GM23248 (cell line): ENCODE results near the gene SCAMP5. TPM values are rescaled to one million over a fixed set of nuclear protein-coding genes. Genes with fewer than 3 reads are reported as not detected.
A peak's percentile ranks its signal among the peaks of the same experiment; 100 is the strongest.

Experiments
- DNase-seq: peaks from one replicate; pipeline ENCODE4 v3.0.0-alpha.2; 2015
- H2AFZ ChIP-seq: fragments of 200-600 bp; sonication (generic); 2 replicates; pipeline ENCODE4 v1.6.1; 2016; ENCODE audit warnings: antibody characterized with exemption
- H3F3A ChIP-seq: fragments of 200-600 bp; sonication (generic); 2 replicates; pipeline ENCODE4 v1.6.1; 2016; ENCODE audit warnings: mild to moderate bottlenecking, antibody characterized with exemption, mixed run types; ENCODE audit not compliant: insufficient read depth
- H3K27ac ChIP-seq: fragments of 200-600 bp; sonication (generic); 2 replicates; pipeline ENCODE4 v1.5.1; 2016; ENCODE audit warnings: mild to moderate bottlenecking
- H3K27me3 ChIP-seq: fragments of 200-600 bp; sonication (generic); replicated peaks from 2 replicates; pipeline ENCODE4 v1.6.1; 2016; ENCODE audit warnings: mild to moderate bottlenecking; ENCODE audit not compliant: insufficient read depth
- H3K36me3 ChIP-seq: fragments of 200-600 bp; sonication (generic); 2 replicates; pipeline ENCODE4 v1.6.1; 2016; ENCODE audit warnings: low read depth, mild to moderate bottlenecking
- H3K4me1 ChIP-seq: fragments of 200-600 bp; sonication (generic); 2 replicates; pipeline ENCODE4 v1.6.1; 2016; ENCODE audit warnings: mild to moderate bottlenecking; ENCODE audit not compliant: insufficient read depth
- H3K4me2 ChIP-seq: fragments of 200-600 bp; sonication (generic); one replicate; pipeline ENCODE4 v1.6.1; 2016; ENCODE audit warnings: mild to moderate bottlenecking; ENCODE audit not compliant: unreplicated experiment
- H3K4me3 ChIP-seq: fragments of 200-600 bp; sonication (generic); 2 replicates; pipeline ENCODE4 v1.5.1; 2016; ENCODE audit warnings: mild to moderate bottlenecking
- H3K79me2 ChIP-seq: fragments of 200-600 bp; sonication (generic); 2 replicates; pipeline ENCODE4 v1.6.1; 2016; ENCODE audit warnings: mild to moderate bottlenecking; ENCODE audit not compliant: insufficient read depth
- H3K9ac ChIP-seq: fragments of 200-600 bp; sonication (generic); 2 replicates; pipeline ENCODE4 v1.6.1; 2016; ENCODE audit warnings: mild to moderate bottlenecking
- H3K9me2 ChIP-seq: fragments of 200-600 bp; sonication (generic); 2 replicates; pipeline ENCODE4 v1.6.1; 2016; ENCODE audit warnings: mixed run types, mild to moderate bottlenecking, moderate library complexity; ENCODE audit not compliant: insufficient read depth
- H3K9me3 ChIP-seq: fragments of 200-600 bp; sonication (generic); one replicate; pipeline ENCODE4 v1.6.1; 2017; ENCODE audit warnings: low read depth
- H4K20me1 ChIP-seq: fragments of 200-600 bp; sonication (generic); 2 replicates; pipeline ENCODE4 v1.6.0; 2016; ENCODE audit not compliant: insufficient read depth
- EZH2 ChIP-seq: fragments of 200-600 bp; sonication (generic); IDR thresholded peaks from 2 replicates; pipeline ENCODE4 v1.6.1; 2018; ENCODE audit warnings: antibody characterized with exemption, mild to moderate bottlenecking; ENCODE audit not compliant: insufficient read depth, poor library complexity, severe bottlenecking
- EZH2phosphoT487 ChIP-seq: fragments of 200-600 bp; sonication (generic); IDR thresholded peaks from 2 replicates; pipeline ENCODE4 v1.6.1; 2018; ENCODE audit warnings: antibody characterized with exemption, moderate library complexity, mild to moderate bottlenecking, low read depth; ENCODE audit not compliant: insufficient read depth
- WGBS, 2 experiments: methylation state at CpG; one replicate each; pipeline ENCODE4 v1.1.6; 2015 to 2017; ENCODE audit warnings: low lambda C conversion rate in 2 of 2, low coverage in 1 of 2; ENCODE audit errors: missing lambda C conversion rate in 2 of 2; 5-methylcytosine and 5-hydroxymethylcytosine counted together
- in situ Hi-C: fragments of 300-500 bp; cut with MboI; formaldehyde crosslinking; loops from 2 replicates; pipeline ENCODE4 v1.15.0; 2020
- polyA plus RNA-seq: library from polyadenylated mRNA; unstranded; fragments of >200 nt; fragmentation: Nextera tagmentation; extraction: Ambion mirVana; gene quantifications from 2 replicates; pipeline ENCODE4 v1.2.1, GENCODE V29; 2016
- total RNA-seq: library from RNA; depleted of rRNA; stranded (reverse); fragments of >200 nt; shearing (Covaris generic); gene quantifications from 2 replicates; pipeline ENCODE4 v1.2.3, GENCODE V29; 2014

Gene SCAMP5
- total and polyA plus RNA-seq, 2 experiments from 2014 or later = 0.23 to 4.0 TPM

DNA sequence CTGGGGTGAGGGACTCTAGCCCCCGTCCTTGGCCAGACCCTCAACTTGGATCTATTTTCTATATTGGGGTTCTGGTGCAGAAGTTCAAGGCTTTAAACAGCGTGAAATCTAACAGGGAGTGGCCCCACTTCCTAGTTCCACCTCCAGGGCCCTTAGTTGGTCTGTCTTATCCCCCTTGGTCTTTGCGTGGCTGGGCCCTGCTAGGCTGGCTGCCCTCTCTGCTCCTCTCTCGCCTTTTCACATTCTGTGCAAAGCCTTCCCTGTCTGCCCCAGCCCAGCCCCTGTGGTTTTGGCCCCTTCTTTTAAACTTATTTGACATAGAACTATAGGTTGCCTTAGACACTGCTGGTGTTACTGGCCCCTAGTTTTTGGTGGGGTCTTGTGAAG, 33.6 kb downstream of the SCAMP5 start:
- no peak overlapping the region for H3K27ac ChIP-seq
- H3K9ac ChIP-seq = peak overlapping the region; percentile 74; the same call in 1 of the 2 replicates
- no peak overlapping the region for H3K4me2 ChIP-seq
- no peaks in the 10 kb centered on the region for H3K36me3 ChIP-seq
- H2AFZ ChIP-seq = no peak overlapping the region
- TF ChIP-seq EZH2phosphoT487 (no peak), EZH2 (no peak)
- H3K79me2 ChIP-seq = peaks cover 19% of the 10 kb centered on the region
- WGBS, 2 experiments = 54 to 69% methylated on average over 4 of the region's 4 CpGs
- DNase-seq = no peak
- in situ Hi-C loops = loop anchor here (5.0 kb wide), 1 partner anchor 178 kb away; no protein-coding TSS in a partner anchor
- no peaks in the 10 kb centered on the region for H3F3A ChIP-seq
- no peaks in the 10 kb centered on the region for H4K20me1 ChIP-seq
- H3K9me2 ChIP-seq = no peaks in the 10 kb centered on the region
- H3K4me3 ChIP-seq = no peak overlapping the region
- peaks cover 9% of the 10 kb centered on the region for H3K4me1 ChIP-seq
- no peaks in the 10 kb centered on the region for H3K9me3 ChIP-seq
- H3K27me3 ChIP-seq = no peaks in the 10 kb centered on the region

DNA sequence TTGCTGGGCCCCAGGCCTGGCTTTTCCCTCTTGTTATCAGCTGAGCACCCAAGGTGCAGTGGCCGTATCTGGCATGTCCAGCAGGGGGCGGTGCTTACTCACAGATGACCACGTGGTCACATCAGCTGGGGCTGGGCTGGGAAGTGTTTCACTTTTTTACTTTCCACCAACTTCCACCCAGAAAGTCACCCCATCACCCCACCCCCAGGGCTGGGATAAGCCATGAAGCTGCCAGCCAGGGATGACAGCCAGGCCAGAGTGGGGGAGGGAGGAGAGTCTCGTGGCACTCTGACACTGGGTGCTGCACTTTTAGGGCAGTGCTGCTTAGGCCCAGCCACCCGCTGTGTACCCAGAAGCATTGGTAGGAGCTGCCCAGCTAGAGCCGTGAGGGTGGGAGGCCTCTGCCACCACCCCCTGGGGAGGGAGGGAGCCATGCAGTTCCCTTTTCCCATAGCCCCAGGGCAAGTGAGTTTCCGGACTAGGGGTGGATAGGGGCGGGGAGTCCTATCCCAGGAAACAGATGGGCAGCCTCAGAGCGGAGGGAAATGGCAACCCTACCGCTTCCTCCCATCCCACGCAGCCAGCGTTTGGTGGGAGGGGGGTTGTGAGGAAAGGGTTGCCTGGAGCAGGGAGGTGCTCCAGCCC, 34.1 kb downstream of the SCAMP5 start:
- WGBS, 2 experiments = 6 to 11% methylated on average over 11 to 12 of the region's 12 CpGs
- no peaks in the 10 kb centered on the region for H3K27me3 ChIP-seq
- no peaks in the 10 kb centered on the region for H3K36me3 ChIP-seq
- H3K9me2 ChIP-seq = no peaks in the 10 kb centered on the region
- peak overlapping the region; percentile 76 for H3K4me2 ChIP-seq
- DNase-seq = peak; percentile 95
- H3K4me1 ChIP-seq = peaks cover 9% of the 10 kb centered on the region
- H3K9ac ChIP-seq = peak overlapping the region; percentile 74
- peak overlapping the region; percentile 55 for H3K4me3 ChIP-seq
- H4K20me1 ChIP-seq = no peaks in the 10 kb centered on the region
- H2AFZ ChIP-seq = peak overlapping the region; percentile 81
- no peaks in the 10 kb centered on the region for H3F3A ChIP-seq
- no peaks in the 10 kb centered on the region for H3K9me3 ChIP-seq
- H3K27ac ChIP-seq = peak overlapping the region; percentile 66
- TF ChIP-seq EZH2phosphoT487 (no peak), EZH2 (no peak)
- in situ Hi-C loops = loop anchor here (5.0 kb wide), 1 partner anchor 178 kb away; no protein-coding TSS in a partner anchor
- H3K79me2 ChIP-seq = peaks cover 13% of the 10 kb centered on the region

DNA sequence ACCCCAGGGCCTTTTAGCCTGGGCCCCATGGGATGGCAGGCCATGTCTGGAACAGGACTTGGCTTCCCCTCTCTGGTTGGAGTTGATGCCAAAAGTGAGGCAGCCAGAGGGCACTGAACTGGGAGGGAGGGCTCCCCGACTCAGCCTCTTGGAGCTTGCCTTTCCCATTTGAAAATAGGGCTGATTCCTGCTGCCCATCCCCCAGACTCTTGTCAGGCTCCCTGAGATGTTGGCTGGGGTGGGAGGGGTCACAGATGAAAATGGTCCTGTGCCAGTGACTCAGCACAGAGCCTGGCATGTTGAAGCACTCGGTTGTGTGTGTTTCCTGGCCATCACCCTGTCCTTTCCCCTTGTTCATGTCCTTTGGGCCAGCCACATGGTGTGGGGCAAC, 34.7 kb downstream of the SCAMP5 start:
- H3K9me3 ChIP-seq = no peaks in the 10 kb centered on the region
- H3K36me3 ChIP-seq = no peaks in the 10 kb centered on the region
- H4K20me1 ChIP-seq = no peaks in the 10 kb centered on the region
- peak overlapping the region; percentile 76 for H3K4me2 ChIP-seq
- TF ChIP-seq EZH2 (no peak), EZH2phosphoT487 (no peak)
- H3F3A ChIP-seq = no peaks in the 10 kb centered on the region
- peak overlapping the region; percentile 66 for H3K27ac ChIP-seq
- WGBS, 2 experiments = 9% methylated on average over 2 of the region's 2 CpGs
- no peaks in the 10 kb centered on the region for H3K9me2 ChIP-seq
- H3K4me1 ChIP-seq = peaks cover 9% of the 10 kb centered on the region
- H3K79me2 ChIP-seq = peaks cover 8% of the 10 kb centered on the region; the same call in 1 of the 2 replicates
- peak overlapping the region; percentile 81 for H2AFZ ChIP-seq
- peak overlapping the region; percentile 74 for H3K9ac ChIP-seq
- peak; percentile 63 for DNase-seq
- in situ Hi-C loops = no loop called here
- no peaks in the 10 kb centered on the region for H3K27me3 ChIP-seq
- no peak overlapping the region for H3K4me3 ChIP-seq

DNA sequence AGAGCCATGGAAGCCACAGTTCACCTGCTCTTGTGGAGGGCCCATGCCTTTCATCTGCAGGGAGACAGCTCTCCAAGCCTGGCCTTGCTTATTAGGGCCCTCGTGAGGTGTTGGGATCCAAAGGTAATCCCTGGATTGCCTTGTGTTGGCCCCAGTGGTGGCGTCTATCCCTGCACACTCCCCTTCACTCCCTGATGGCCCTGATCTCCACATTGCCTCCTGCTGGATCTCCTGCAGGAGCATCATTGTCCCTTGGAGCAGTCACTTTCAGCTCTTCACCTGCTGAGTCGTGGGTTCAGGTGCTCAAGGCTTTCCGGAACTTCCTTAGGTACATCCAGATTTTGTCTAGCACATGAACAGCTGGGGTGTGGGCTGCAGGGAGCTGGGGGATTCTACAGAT, 35.1 kb downstream of the SCAMP5 start:
- Histone ChIP-seq H3K9me2 (no peaks in the 10 kb centered on the region), H3K79me2 (peaks cover 4% of the 10 kb centered on the region; the same call in 1 of the 2 replicates), H3K9ac (no peak overlapping the region), H3K4me3 (no peak overlapping the region), H2AFZ (no peak overlapping the region), H3K27me3 (no peaks in the 10 kb centered on the region), H3K4me2 (no peak overlapping the region), H3F3A (no peaks in the 10 kb centered on the region), H3K4me1 (peaks cover 9% of the 10 kb centered on the region), H3K9me3 (no peaks in the 10 kb centered on the region), H4K20me1 (no peaks in the 10 kb centered on the region), H3K36me3 (no peaks in the 10 kb centered on the region), H3K27ac (no peak overlapping the region)
- WGBS, 2 experiments = 98 to 100% methylated on average over 4 of the region's 4 CpGs
- TF ChIP-seq EZH2 (no peak), EZH2phosphoT487 (no peak)
- in situ Hi-C loops = no loop called here
- no peak for DNase-seq
